GM19193 (cell line): Measurements from ENCODE around the gene SMG5.

ENCODE experiments used
- POLR2A ChIP-seq: IDR thresholded peaks from 4 replicates; pipeline ENCODE4 v1.6.1; 2011; ENCODE audit not compliant: insufficient read depth, insufficient read length; ENCODE audit errors: extremely low read depth

The SMG5 gene

GRCh38 chr1:156238248-156238647 lies 44.4 kb downstream of the SMG5 start:
- no peak for TF ChIP-seq POLR2A

DNA sequence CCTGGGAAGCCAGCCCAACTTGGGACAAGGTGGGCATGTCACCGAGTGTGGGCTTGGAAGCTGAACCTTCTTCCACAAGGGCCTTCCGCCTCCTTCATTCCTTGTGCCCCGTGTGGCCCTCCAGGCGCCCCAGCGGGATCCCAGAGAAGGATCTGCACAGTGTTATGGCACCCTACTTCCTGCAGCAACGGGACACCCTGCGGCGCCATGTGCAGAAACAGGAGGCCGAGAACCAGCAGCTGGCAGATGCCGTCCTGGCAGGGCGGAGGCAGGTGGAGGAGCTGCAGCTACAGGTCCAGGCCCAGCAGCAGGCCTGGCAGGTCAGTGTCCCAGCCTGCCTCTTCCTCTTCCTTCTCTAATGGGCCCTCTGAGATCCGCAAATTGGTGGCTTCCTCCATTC lies 46.5 kb downstream of the SMG5 start:
- no peak for TF ChIP-seq POLR2A

DNA sequence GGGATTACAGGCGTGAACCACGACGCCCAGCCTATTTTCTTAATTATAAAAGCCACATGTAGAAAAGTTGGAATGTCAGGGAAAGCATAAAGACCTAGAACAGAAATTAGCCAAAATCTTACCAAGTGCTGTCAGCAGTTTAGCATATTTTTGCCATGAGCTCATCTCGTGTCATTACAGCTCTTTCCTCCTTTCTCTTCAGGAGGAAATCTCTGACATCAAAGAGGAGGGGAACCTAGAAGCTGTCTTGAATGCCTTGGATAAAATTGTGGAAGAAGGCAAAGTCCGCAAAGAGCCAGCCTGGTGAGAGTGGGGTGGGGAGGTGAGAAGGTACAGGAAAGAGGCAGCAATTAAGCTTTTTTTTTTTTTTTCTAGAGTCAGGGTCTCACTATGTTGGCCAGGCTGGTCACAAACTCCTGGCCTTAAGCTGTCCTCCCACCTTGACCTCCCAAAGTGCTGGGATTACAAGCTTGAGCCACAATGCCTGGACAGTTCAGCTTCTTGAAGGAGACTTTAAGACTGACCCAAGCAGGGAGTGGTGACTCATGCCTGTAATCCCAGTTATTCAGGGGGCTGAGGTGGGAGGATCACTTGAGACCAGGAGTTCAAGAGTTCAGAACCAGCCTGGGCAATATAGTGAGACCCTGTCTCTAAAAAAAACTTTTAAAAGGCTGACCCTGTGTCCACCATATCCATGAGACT lies 49.0 kb downstream of the SMG5 start:
- TF ChIP-seq POLR2A, result no peak

GRCh38 chr1:156232201-156232894 lies 50.3 kb downstream of the SMG5 start:
- TF ChIP-seq POLR2A, result no peak

DNA sequence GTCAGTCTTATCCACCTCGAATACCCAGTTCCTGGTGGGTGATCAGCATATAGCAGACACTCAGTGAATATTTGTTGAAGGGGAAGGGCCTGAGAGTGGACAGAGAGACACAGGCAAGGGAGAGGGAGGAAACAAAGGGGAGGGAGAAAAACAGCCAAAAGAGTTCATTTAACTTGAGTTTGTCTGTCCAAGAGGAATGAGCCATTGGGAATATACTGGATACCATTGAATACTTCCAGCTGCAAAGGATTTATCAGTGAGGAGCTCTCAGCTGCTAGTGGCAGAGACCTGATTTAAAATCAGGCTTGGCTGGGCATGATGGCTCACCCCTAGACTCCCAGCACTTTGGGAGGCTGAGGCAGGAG lies 52.2 kb downstream of the SMG5 start:
- no peak for TF ChIP-seq POLR2A

DNA sequence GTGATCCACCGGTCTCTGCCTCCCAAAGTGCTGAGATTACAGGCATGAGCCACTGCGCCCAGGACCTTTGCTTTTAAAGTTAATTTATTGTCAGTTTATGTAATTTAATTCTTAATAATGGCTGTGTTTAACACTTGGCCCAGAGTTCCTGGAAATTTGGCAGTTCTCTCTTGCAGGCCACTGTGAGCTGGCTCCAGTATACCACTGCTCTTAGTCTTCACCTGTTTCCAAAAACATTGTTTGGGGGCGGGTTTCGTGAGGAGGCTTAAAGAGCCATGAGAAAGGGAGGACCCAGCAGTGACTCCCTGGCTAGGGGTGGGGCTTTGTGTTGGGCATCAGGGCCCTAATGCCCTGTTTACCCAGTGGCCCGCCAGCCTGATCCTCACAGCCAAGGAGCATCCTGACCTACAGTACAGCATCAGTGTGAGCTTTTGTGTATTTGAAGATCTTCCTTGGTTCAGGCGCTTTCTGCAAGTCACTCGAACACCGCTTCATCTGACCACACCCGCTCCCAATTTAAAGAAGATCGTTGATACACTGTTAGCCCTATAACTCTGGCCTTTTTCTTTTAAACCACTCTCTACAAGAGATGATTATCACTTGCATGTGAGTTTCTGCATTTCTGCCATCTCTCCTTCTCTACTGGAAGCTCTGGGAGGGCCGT lies 52.7 kb downstream of the SMG5 start:
- TF ChIP-seq POLR2A, result no peak

DNA sequence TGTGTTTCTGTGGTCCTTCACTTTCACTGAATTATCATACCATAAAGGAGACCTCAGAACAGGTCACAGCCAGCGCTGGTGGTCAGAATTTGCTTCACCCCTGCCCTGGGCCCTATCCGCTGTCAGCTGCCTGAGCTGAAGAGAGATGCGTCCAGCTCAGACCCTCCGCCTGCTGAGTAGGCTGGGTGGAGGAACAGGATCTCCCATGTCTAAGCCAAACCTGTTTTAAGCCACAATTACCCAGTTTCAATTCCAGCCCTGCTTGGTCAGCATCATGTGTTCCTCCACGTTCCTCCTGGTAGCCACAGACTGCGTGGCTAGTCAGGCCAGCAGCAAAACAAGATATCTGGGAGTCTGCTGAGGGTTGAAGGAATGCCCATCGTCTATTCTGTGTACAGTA lies 54.1 kb downstream of the SMG5 start:
- TF ChIP-seq POLR2A, result no peak

- no peak for TF ChIP-seq POLR2A
These were observed 55.8 kb downstream of the SMG5 start for GRCh38 chr1:156226782-156227181.

GRCh38 chr1:156226116-156226538 lies 56.5 kb downstream of the SMG5 start:
- no peak for TF ChIP-seq POLR2A

- no peak for TF ChIP-seq POLR2A
These were observed 57.0 kb downstream of the SMG5 start for GRCh38 chr1:156225677-156226014.

GRCh38 chr1:156221986-156222692 lies 60.5 kb downstream of the SMG5 start:
- TF ChIP-seq POLR2A, result no peak

- TF ChIP-seq POLR2A, result no peak
These were observed 62.4 kb downstream of the SMG5 start for GRCh38 chr1:156220226-156220625.

DNA sequence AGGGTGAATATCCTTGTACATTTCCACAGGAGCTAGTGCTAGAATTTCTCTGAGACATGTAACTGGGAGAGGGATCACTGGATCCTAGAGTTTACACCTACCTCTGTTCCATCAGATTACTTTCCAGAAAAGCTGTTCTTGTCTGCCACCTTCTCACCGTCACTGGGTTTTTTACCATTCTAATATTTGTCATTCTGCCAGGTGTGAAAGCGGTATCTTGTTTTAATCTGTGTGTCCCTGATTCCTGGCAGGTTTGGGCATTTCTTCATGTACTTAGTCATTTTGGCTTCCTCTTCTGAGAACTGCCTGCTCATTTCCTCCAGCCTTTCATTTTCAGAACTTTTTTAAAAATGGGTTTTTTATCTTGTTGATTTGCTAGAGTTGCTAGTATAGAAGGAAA lies 64.8 kb downstream of the SMG5 start:
- TF ChIP-seq POLR2A, result no peak

- no peak for TF ChIP-seq POLR2A
These were observed 68.4 kb downstream of the SMG5 start for GRCh38 chr1:156214024-156214748.

DNA sequence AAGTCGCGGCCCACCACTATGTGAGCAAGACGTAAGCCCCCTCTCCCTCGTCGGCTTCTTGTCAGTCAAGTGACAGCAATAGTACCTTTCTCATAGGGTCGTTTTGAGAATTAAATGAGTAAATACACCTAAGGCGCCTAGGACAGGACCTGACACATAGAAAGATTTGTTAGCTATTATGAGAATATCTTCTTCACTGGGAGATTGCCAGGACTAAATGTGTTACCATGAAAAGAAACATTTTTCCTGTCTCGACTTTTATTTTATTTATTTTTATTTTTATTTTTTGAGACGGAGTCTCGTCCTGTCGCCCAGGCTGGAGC lies 69.0 kb downstream of the SMG5 start:
- TF ChIP-seq POLR2A, result no peak
